ENCODE data around the gene RAB5B.
"Not testable (repeated sequence)": the region's sequence is repeated elsewhere in the genome, so short reads cannot be mapped to it uniquely, and the experiment has no call there.

The RAB5B gene

GRCh38 chr12:55942055-55942454, 31.8 kb upstream of the RAB5B start:
- no peak for DNase-seq

GRCh38 chr12:55942577-55943136, 31.2 kb upstream of the RAB5B start:
- DNase-seq, result no peak

- no peak for DNase-seq
Observed at GRCh38 chr12:55946553-55946952, 27.3 kb upstream of the RAB5B start.

GRCh38 chr12:55955344-55955743, 18.5 kb upstream of the RAB5B start:
- DNase-seq, result no peak

GRCh38 chr12:55955800-55956508, 17.9 kb upstream of the RAB5B start:
- DNase-seq, result peak; percentile 53

- no peak for DNase-seq
Observed at GRCh38 chr12:55957106-55957859, 16.6 kb upstream of the RAB5B start.

GRCh38 chr12:55963760-55964159, 10.1 kb upstream of the RAB5B start:
- no peak for DNase-seq

GRCh38 chr12:55965240-55965639, 8.6 kb upstream of the RAB5B start:
- no peak for DNase-seq

GRCh38 chr12:55965941-55966407, 7.9 kb upstream of the RAB5B start, which contains the start of gene PMEL:
PMEL (minus strand) TSS chr12:55966042; CDS start chr12:55966011, 31 bp downstream.
- no peak for DNase-seq

- peak; percentile 92 for DNase-seq
Observed at GRCh38 chr12:55966408-55967281, 7.2 kb upstream of the RAB5B start, which contains the start of gene CDK2. CDK2 (plus strand) TSS chr12:55966830; CDS start chr12:55967009, 179 bp downstream.

- no peak for DNase-seq
Observed at GRCh38 chr12:55969356-55969755, 4.5 kb upstream of the RAB5B start.

- DNase-seq, result no peak
Observed at GRCh38 chr12:55970775-55971174, 3.1 kb upstream of the RAB5B start.

- DNase-seq, result no peak
Observed at GRCh38 chr12:55972042-55972441, 1.8 kb upstream of the RAB5B start.

GRCh38 chr12:55972456-55972855, 1.4 kb upstream of the RAB5B start:
- no peak for DNase-seq

GRCh38 chr12:55972911-55973598, 823 bp upstream of the RAB5B start:
- no peak for DNase-seq

- peak; percentile 23 for DNase-seq
Observed at GRCh38 chr12:55974308-55974730, 441 bp downstream of the RAB5B start.

- no peak for DNase-seq
Observed at GRCh38 chr12:55978393-55978792, 4.5 kb downstream of the RAB5B start.

- no peak for DNase-seq
Observed at GRCh38 chr12:55979069-55979468, 5.2 kb downstream of the RAB5B start.

- not testable (repeated sequence) for DNase-seq
Observed at GRCh38 chr12:55981882-55982281, 8.0 kb downstream of the RAB5B start.

GRCh38 chr12:55982319-55982936, 8.6 kb downstream of the RAB5B start:
- DNase-seq, result no peak

GRCh38 chr12:55983232-55983842, 9.5 kb downstream of the RAB5B start:
- no peak for DNase-seq

All from stimulated activated CD4-positive, alpha-beta T cell treated with anti-CD3 and anti-CD28 coated beads, Interleukin-4, amount 100 ng/mL, for 1 hour (primary cell).